BE2C (cell line): ENCODE results near the gene NME8.

Experiments
- DNase-seq: peaks from one replicate; pipeline ENCODE4 v3.0.0-alpha.2; 2020
- H3K27me3 ChIP-seq: fragments of 250-450 bp; sonication (Bioruptor Pico); 2 replicates; pipeline ENCODE4 v1.5.1; 2020; ENCODE audit warnings: mild to moderate bottlenecking
- H3K36me3 ChIP-seq: fragments of 250-450 bp; sonication (Bioruptor Pico); 2 replicates; pipeline ENCODE4 v1.5.1; 2020; ENCODE audit warnings: mild to moderate bottlenecking
- H3K4me1 ChIP-seq: fragments of 250-450 bp; sonication (Bioruptor Pico); 2 replicates; pipeline ENCODE4 v1.5.1; 2020
- H3K4me3 ChIP-seq: 2 replicates; pipeline ENCODE4 v1.5.1; 2011; ENCODE audit warnings: low read depth, low read length
- H3K9me3 ChIP-seq: fragments of 250-450 bp; sonication (Bioruptor Pico); 2 replicates; pipeline ENCODE4 v1.5.1; 2020
- TF ChIP-seq, protein P1 (sequence below): IDR thresholded peaks from 2 replicates; pipeline ENCODE4 v1.5.1; 2012; ENCODE audit warnings: mild to moderate bottlenecking, low read depth, low read length

Gene NME8

DNA sequence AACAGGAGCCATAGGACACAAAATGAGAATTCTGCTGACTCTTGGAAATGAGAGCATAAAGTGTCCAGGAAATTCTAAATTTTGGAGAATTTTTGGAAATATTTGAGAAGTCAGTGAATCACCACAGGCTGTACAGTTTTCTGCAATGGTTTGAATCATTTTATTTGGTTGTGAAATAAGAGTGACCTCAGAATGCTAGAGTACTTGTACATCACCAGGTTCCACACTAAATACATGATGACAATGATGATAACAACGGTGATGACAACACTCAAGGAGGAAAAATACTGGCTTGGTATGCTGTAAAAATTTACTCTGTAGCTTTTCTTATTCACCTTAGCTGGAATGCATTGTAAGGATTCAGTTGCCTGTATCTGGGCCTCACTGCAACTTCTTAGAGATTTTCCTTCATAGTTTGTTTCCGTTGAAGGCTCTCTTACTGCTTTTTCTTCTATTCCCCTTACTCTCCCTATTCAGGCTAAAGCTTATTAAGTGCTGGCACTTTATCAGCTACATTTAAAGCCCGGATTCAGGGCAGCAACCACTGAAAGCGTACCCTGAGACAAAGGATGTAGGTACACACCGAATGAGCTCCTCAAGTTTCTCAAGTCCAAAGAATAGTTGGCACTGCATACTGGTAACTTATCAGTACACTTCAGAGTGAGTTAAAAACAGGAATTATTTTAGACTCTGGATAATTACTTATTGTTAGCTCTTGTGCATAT, 30.2 kb upstream of the NME8 start:
- Histone ChIP-seq H3K9me3 (no peaks in the 10 kb centered on the region), H3K36me3 (no peaks in the 10 kb centered on the region), H3K27me3 (no peaks in the 10 kb centered on the region), H3K4me1 (no peaks in the 10 kb centered on the region), H3K4me3 (no peak overlapping the region)
- TF ChIP-seq, protein P1, sequence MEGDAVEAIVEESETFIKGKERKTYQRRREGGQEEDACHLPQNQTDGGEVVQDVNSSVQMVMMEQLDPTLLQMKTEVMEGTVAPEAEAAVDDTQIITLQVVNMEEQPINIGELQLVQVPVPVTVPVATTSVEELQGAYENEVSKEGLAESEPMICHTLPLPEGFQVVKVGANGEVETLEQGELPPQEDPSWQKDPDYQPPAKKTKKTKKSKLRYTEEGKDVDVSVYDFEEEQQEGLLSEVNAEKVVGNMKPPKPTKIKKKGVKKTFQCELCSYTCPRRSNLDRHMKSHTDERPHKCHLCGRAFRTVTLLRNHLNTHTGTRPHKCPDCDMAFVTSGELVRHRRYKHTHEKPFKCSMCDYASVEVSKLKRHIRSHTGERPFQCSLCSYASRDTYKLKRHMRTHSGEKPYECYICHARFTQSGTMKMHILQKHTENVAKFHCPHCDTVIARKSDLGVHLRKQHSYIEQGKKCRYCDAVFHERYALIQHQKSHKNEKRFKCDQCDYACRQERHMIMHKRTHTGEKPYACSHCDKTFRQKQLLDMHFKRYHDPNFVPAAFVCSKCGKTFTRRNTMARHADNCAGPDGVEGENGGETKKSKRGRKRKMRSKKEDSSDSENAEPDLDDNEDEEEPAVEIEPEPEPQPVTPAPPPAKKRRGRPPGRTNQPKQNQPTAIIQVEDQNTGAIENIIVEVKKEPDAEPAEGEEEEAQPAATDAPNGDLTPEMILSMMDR = no peak
- no peak for DNase-seq

DNA sequence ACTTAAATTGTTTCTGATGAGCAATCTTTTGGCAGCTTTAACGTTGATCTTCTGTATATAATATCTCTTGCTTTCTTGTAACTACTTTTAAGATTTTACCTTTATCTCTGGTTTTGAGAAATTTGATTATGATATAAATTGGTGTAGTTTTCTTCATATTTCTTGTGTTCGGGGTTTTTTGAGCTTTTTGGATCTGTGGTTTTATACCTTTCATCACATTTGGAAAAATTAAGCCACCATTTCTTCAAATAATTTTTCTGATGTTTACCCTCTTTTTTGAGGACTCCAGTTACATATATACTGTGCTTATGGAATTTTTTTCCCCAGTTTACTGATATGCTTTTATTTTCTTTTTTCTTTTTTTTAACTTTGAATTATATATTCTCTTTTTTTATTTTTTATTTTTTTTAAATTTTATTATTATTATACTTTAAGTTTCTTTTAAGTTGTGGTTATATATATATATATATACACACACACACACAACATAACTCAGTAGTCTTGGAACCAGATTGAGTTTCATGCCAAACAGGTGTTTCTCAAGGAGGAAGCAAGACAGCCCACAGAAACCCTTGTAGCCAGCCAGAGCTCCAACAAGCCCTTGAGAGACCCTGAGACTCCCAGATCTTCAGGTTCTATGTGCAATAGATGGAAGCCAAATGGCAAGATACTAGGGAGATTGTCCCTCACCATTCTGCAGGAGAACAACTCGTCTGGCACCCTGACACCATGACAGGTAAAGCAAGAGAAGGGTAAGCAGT, 27.5 kb upstream of the NME8 start:
- Histone ChIP-seq H3K36me3 (no peaks in the 10 kb centered on the region), H3K9me3 (no peaks in the 10 kb centered on the region), H3K4me3 (no peak overlapping the region), H3K27me3 (no peaks in the 10 kb centered on the region), H3K4me1 (no peaks in the 10 kb centered on the region)
- TF ChIP-seq, protein P1 = no peak
- no peak for DNase-seq

DNA sequence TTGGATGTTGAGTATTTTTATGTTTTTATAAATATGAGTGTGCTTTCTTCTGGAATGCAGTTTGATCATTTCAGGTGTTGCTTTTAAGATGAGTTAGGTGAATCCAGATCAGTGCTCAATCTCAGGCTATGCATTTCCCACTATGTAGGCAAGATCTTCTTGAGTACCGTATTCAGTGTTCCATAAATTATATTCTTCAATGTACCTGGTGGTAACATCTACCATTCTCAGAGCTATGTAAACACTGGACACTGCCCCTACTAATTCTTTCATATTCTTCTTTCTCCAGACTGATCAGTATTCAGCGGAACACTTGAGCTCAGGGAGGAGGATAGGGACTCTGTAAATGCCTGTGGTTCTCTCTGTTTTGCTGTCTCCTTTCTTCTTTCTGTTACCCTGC, 25.5 kb upstream of the NME8 start:
- H3K27me3 ChIP-seq = no peaks in the 10 kb centered on the region
- H3K4me1 ChIP-seq = no peaks in the 10 kb centered on the region
- DNase-seq = no peak
- H3K9me3 ChIP-seq = no peaks in the 10 kb centered on the region
- TF ChIP-seq, protein P1 = no peak
- H3K4me3 ChIP-seq = no peak overlapping the region
- H3K36me3 ChIP-seq = no peaks in the 10 kb centered on the region

GRCh38 chr7:37823557-37823956, 24.8 kb upstream of the NME8 start:
- Histone ChIP-seq H3K4me1 (no peaks in the 10 kb centered on the region), H3K36me3 (no peaks in the 10 kb centered on the region), H3K27me3 (no peaks in the 10 kb centered on the region), H3K4me3 (no peak overlapping the region), H3K9me3 (no peaks in the 10 kb centered on the region)
- TF ChIP-seq, protein P1 = no peak
- DNase-seq = no peak

- Histone ChIP-seq H3K36me3 (no peaks in the 10 kb centered on the region), H3K4me1 (no peaks in the 10 kb centered on the region), H3K9me3 (no peaks in the 10 kb centered on the region), H3K4me3 (no peak overlapping the region), H3K27me3 (no peaks in the 10 kb centered on the region)
- TF ChIP-seq, protein P1 = no peak
- no peak for DNase-seq
Observed at GRCh38 chr7:37825038-37825437, 23.4 kb upstream of the NME8 start.

GRCh38 chr7:37826825-37827224, 21.6 kb upstream of the NME8 start:
- no peak for DNase-seq
- Histone ChIP-seq H3K27me3 (no peaks in the 10 kb centered on the region), H3K4me3 (no peak overlapping the region), H3K36me3 (no peaks in the 10 kb centered on the region), H3K9me3 (no peaks in the 10 kb centered on the region), H3K4me1 (no peaks in the 10 kb centered on the region)
- TF ChIP-seq, protein P1 = no peak
